Suprapubic skin (tissue), 3 donors: ENCODE measurements around the gene CADM1.

ENCODE experiments used
- CTCF ChIP-seq, 2 donors: fragments of 200-600 bp in 1 of 2; fragments of 450-650 bp in 1 of 2; sonication (generic) in 1 of 2; IDR thresholded peaks; one replicate each; pipeline ENCODE4 v1.5.1; 2016 to 2019; ENCODE audit warnings: antibody characterized with exemption in 2 of 2, mild to moderate bottlenecking in 1 of 2, moderate library complexity in 1 of 2
- EP300 ChIP-seq: sonication (generic); formaldehyde crosslinking; IDR thresholded peaks from one replicate; pipeline ENCODE4 v1.6.1; 2017; ENCODE audit warnings: antibody characterized with exemption

- TF ChIP-seq CTCF (IDR thresholded peaks at IDR 0.05) (no peak), EP300 (no peak)
Measured at GRCh38 chr11:115325523-115325922, 178.7 kb downstream of the CADM1 start.
